DLD1 (cell line): Measurements from ENCODE around the gene RAI1.

Experiments used
- in situ Hi-C: cut with HindIII; loops from 2 replicates; pipeline ENCODE4 v1.10.0; 2017; ENCODE audit warnings: low sequenced_read_pairs

Gene RAI1

DNA sequence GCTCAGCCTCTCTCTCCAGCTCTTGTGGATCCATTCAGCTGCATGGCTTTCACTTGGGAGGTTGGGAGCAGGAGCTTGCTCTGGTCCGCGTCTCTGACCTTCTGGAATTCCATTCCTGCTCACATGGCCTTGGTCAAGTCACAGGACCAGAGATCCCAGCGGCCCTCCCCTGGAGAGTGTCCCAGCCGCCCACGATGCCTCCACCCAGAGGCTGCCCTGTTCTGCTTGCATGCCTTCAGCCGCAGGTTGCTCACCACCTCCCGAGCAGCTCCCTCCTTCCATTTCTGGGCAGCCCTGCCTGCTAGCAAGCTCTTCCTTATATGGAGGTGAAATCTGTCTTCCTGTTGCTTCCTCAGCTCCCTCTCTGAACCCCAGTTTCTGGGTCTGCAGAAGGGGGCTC is 32.6 kb downstream of the RAI1 start:
- in situ Hi-C loops: no loop called here

DNA sequence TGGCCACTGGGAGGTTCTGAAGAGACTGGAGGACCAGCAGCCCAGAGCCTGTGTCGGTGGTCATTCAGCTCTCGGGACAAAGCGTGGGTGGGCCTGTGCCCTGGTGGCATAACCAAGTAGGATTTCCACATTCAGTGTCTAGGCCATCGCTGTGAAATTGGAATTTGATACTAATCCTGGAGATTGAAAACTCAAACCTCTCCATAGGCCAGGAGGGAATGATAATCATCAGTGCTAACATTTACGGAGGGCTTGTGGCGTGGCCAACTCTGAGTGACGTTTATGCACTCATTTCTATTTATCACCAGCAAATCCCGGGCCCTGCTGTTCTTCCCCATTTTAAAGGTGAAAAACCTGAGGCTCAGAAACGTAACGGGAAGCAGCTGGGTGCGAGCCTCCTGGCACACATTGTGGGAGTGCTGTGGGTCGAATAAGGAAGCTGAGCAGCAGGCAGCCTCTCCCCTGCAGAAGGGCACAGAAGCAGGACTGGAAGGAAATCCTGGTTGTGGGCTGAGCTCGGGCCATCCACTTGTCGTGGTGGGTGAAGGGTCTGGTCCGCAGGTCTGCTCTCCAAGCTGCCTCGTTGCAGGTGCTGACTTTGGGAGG is 33.1 kb downstream of the RAI1 start:
- in situ Hi-C loops: no loop called here

DNA sequence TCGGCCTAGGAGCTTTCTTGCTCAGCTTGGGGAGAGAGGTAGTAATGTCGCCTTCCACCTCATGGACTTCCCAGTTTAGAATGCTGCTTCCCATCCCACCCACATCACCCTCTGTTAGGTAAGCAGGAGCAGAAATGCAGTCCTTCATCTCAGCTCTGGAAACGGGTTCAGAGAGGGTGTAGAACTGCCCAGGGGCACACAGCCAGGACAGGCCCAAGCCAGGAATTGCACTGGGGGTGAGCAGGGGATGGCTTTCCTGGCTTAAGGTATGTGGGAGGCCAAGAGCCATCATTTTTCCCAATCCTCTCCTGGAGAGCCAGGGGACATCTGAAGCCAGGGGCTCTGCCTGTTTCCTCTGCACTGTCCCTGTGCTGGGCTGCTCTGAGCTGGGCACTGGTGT is 33.6 kb downstream of the RAI1 start:
- in situ Hi-C loops: no loop called here

DNA sequence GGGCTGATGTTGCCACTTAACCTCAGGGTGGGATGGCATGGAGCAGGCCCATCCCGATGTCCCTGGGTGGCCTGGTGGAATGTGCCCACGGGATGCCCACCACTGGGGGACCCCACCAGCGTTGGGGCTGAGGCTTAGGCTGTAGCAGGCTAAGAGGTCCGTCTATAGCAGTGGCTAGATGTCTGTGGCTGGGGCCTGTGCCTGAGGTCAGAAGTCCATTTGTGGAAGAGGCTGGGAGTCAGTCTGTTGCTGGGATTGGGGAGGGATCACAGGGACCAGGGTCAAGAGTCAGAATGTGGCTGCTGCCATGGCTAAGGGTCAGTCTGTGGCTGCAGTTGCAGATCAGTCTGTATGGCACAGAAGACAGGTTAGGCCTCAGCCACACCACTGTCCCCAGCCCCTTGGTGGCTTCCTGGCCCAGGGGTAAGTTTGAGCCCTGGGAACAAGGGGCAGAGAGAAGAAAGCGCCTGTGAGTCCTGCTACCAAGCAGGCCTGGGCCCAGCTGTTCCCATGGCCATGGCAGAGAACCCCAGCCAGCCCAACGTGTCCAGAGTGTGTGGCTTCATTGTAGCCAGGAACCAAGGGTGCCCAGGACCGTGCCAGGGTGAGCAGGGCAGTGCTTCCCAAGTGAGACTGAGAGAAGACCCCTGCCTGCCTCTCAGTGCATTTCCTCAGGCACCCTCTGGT is 35.7 kb downstream of the RAI1 start:
- in situ Hi-C loops: no loop called here

DNA sequence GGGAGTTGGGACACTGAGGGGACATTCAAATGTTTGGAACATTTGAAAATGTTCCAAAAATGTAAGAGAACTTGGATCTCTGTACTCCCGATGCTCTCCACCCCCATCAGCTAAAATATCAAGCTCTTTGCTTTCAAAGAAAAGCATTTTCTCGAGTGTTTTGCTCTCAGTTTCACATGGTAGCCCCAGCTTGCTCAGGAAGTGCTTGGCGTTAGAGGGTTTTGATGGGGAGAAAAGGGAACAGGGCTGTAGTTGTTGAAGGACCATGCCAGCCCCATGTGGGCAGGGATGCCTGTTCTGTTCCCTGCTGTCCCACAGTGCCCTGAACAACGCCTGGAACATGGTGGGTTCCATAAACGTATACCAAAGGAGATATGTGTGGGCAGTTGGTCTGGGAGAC is 37.0 kb downstream of the RAI1 start:
- in situ Hi-C loops: no loop called here

DNA sequence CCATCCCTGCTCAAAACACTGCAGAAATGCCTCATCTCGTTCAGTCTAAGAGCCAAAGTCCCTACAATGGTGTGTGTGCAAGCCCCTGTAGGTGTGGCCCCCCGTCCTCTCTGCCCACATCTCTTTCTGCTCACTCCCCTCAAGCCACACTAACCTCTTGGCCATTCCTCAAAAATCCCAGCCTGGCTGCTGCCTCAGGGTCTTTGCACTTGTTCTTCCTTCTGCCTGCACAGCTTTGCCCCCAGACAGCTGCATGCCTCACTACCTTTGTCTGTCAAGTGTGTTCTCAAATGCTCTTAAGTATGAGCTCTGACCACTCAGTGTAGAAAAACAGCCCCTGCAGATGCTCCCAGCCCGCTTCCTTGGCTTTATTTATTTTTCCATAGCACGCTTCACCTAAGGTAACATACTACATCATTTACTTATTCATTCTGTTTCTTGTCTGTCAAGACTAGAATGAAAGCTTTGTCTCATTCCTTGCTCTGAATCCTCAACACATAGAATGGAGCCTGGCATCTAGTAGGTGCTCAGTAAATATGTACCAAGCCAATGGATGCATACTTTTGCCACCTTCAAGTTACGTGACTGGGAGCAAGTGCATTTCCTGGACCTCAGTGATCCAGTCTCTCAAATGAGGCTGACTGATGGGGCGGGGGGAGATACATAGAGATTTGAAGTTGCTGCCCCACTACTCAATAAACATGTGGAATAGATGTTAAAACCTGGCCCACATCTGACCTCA is 38.1 kb downstream of the RAI1 start:
- in situ Hi-C loops: no loop called here

DNA sequence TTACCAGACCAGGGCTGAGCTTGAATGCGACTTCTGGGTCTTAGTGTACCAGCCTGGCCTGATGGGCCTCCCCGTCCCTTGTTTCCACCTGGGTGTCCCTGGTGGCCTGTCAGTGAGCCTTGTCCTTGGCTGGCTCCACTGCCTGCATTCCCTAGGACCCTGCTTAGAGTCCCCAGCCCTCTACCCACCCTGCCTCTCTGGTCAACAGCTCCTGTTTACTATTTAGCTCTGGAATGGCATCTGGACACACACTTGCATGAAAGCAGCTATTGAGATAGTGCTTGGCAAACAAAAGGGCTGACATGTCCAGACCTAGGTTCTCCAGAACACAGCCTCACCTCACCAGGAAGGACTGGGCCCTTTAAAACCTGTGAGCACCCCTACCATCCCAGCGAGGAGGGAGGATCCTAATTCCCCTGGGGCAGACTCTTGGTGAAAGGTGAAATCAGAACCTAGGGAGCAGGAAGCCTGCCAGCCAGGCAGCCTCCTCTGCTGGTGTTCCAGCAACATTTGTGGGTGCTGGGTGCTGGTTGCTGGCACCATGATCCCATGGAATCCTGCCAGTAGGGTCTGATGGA is 38.8 kb downstream of the RAI1 start:
- in situ Hi-C loops: no loop called here

DNA sequence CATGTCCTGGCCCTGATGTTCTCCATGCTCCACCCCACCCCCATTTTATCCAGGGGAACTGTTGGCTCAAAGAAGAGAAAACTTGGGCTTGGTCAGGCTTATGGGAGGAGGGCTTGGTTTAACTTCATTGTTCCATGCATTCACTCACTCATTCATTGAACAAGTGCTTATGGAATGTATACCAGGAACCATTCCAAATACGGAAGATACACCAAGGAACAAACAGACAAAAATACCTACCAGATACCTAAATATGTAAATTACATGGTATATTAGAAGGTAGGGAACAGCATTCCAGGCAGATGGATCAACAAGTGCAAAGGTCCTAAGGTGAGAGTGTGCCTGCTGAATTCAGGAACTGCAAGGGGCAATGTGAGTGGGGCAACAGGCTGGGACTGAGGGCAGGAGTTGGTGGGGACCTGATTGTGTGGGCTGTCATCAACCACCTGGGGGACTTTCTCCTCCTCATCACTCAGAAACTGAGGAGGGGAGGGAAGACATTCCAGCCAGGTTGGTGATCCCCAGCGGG is 39.9 kb downstream of the RAI1 start:
- in situ Hi-C loops: no loop called here

DNA sequence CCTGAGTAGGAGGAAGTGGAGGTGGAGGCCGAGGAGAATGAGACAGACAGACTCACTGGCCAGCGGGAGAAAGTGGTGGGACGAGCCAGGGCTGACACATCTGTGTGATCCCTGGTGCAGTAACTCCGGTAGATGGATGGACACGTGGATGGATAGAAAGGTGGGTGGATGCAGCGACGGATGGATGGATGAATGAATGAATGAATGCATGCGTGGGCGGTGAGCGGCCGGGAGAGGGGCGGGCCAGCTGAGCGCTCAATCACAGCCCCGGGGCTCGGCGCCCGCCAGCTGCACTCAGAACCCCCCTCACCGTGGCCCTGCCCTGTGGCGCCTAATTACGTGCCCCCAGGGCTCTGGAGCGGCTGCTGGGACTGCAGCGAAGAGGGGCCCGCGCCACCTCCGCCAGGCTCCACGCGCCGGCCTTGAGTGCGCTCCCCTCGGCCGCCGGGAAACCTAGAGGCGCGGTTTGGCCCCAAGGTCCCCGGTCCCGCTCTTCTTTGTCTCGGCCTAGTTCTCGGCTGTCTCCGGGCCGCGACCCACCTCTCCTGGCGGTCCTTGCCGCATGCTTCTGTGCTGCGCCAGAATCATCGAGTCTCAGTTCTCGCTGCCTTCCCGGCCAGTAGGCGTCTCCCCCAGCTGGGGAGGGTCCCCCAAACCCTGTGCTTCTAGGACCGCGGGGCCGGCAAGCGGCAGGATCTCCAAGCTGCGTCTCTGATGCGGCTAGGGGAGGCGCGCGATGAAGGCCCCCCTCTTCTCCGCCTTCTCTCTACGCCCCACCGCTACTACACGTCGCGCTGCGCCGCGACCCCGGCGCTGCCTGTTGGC is 41.0 kb downstream of the RAI1 start:
- in situ Hi-C loops: no loop called here

DNA sequence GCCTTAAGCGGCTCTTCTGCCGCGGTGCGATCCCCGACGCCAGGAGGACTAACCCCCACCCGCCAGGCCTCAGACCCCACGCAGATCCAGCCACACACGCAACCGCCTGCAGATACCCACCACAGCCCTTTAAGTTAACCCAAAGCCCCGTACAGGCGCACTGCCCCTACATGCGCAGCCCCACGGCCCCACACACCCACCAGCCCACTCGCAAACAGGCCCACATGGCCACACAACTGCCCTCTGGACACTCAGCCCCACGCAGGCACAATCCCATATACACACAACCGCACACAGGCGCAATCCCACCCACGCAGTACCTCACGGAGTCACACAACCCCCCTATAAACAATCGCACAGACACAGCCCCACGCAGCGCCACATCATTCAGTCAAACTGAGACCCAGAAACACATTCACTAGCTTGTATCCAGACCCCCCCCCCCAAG is 41.7 kb downstream of the RAI1 start:
- in situ Hi-C loops: no loop called here

DNA sequence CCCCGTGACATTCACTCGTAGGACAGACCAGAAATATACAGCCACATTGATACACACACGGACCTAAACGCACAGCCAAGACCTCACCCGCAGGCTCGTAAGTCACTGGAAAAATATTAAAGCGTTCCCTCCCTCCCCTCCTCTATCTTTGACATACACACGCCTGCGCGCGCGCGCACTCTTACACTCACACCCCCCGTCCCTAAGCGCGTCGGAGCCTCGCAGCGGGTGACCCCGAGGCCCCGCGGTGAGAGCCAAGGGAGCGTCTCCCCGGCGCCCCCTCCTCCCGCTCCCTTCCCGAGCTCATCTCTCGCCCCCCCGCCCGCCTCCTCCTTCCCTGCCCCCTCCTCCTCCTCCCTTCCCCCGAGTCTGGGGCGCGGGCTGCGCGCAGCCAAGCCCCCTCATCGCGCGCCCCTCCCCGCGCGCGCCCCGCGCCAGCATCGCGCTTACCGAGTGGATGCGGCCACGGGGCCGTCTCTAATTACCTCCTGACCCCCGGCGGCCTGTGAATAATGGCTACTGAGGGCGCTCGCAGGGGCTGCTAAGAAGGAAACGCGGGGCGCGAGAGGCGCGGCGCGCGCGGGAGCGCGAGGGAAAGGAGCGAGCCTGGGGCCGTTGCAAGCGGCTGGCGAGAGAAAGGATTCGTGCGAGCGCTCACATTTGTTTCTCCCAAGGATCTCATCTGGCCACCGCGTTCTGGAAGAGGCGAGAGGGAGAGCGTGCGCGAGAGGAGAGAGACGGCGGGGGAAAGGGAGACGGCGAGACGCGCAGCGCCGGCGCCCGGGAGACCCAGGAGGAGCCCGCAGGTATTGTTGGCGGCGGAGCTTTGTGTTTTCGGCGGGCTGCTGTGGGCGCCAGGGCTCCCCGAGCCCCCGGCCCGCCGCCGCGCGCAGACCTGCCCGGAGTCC is 42.4 kb downstream of the RAI1 start:
- in situ Hi-C loops: no loop called here

DNA sequence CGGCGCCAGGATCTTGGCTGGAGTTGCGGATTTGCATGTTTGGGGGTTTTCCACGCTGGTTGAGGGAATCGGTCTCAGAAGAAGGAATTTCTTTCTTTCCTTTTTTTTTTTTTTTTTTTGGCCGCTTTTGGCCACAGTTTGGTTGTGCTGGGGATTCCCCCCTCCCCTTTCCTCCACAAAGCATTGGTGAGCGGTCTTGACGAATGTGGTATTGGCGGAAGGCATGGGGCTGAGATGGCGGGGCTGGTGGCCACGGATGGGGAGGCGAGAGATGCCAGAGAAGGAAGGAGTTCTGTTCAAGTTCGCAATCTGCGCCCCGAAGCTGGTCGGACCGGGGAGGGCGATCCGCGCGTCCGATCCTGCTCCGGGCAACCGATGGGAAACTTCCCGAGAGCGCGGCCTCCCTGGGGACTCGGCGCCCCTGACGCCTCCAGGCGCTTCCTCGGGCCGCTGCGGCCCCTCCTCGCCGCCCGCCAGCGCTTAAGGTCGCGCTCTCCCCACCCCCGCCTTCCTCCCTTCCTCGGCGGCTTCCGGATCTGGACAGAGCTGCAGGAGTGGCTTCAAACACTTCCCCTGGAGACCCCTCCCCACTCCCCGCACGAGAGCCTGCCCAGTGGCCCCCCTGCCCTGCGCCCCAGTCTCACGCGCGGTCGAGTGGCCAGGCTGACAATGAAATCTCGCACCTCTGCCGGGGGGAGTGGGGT is 43.2 kb downstream of the RAI1 start:
- in situ Hi-C loops: no loop called here

DNA sequence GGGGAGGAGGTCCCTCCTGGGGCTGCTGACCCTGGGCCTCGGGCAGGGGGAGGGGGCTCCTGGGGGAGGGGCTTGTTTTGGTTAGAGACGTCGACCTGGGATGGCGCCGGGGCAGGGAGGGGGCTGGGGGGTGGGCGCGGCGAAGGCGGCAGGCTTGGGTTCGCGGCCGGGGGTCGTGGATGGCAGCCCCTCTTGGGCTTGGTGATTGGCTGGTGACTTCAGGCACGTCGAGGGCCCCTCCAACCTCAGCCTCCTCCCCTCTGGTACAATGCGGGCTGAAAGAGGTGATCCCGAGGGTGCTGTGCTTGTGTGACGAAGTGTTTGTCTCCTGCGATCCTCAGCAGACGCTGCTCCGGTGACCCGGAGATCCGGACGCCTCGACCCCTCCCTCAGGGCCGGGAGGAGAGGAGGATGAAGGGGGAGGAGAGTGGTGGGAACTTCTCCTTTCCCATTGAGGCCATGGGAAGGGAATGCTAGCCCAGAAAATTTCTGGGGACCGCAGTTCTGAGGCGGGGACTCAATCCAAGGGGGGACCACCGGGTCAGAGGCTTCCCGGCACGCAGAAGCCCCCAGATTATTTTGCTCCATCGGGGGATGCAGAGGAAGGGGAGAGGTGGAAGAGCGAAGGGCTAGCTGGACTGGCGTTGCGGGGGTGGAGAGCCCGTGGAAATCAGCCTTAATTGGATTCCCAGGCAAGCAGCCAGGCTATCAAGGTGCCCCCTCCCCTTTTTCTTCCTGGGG is 43.9 kb downstream of the RAI1 start:
- in situ Hi-C loops: no loop called here

DNA sequence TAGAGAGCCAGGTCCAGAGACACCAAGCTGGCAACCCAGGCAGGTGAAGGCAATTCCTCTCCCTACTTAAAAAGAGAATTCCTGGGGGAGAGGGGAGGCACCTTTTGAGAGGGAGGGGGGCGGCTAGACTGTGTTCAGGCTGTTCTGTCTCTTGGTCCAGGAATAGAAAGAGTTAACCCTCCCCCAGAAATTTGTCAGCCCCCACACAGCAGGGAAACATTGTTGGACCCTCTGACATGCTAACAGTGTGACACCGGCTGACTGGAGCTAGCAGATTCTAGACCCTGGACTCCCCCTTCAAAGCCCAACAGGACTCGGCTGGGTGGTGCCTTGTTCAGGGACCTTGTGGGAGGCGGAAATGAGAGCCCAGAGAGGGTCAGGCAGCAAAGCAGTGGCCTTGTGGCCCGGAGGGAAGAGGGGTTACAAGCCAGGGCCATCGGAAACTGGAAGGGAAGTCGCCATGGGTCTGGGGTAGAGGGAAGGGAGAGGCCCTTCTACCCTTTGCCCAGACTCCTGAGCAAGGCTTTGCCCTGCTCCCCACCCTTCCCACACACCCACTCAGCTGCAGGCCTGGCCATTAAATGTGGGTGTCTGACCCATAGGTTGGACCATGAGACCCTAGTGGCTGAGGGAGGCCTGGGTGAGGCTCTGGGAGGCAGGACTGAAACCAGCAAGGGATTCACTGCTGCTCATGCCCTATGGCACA is 44.6 kb downstream of the RAI1 start:
- in situ Hi-C loops: no loop called here

DNA sequence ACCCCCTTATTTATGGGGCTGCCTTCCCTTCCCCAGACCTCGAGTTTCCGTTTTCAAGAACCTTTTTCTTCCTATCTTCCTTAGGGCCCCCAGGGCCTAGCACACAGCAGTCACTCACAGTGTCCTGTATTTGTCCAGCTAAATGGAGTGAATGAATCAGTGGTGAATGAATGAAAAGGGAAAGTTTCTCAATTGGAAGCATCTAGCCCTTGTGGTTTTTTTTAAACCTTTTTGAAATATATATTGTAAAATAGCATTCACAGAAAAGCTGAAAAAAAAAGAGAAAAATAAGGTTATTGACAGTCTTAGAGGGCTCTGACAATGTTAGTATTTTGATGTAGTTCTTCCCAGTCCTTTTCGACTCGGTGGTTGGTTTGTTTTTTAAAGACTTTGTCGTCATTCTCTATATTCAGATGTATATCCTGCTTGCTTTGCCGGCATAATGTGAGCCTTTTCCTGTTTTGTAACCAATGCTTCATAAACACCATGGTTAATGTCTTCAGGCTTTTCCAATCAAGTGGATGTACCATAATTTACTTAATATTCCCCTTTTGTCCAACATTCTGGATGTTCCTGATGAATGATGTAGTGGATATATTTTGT is 45.3 kb downstream of the RAI1 start:
- in situ Hi-C loops: no loop called here

DNA sequence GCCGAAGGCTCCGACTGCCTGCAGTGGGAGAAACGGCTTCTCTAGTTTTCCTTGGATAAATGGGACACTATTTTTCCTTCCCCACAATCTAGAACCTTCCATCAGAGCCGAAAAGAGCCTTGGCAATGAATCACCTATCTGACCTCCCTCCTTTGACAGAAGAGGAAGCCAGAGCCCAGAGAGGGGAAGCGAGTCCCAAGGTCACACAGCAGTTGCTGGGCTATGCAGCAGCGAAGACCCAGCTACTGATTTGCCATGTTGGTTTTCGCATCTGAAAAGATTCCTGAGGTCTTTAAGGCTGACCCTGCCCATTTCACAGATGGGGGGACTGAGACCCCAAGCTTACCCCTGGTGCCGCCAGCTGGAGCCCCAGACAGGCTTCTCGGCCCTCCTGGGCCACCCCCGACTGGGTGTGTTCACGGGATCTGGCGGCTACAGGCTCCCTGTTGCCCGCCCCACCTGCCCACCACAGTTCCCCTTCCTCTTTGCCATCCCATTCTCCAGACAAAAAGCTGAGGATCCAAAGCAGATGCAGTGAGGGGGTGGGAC is 45.9 kb downstream of the RAI1 start:
- in situ Hi-C loops: no loop called here

DNA sequence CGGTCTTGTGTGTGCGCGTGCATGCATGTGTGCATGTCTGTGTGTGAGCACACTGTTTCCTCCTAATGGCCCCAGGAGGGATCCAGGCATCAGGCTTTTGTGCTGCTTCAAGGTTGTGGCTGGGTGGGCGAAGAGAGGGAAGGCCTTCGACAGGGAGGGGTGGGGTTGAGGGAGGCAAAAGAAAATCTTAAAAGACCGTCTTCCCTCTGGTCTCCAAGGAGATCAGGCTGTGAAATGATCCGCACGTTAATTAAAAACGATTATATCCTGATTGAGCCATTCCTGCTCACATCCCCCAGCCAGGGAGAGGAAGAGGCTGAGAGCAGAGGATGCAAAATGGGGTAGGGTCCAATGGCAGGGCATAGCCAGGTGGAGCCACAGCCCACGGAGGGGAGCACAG is 46.9 kb downstream of the RAI1 start:
- in situ Hi-C loops: no loop called here
